Adrenal gland (tissue), 5 donors: ENCODE measurements around the gene UQCC5.

ENCODE experiments used
- POLR2A ChIP-seq, 2 donors: fragments of 450-650 bp; IDR thresholded peaks; one replicate each; pipeline ENCODE4 v1.6.1; 2017; ENCODE audit warnings: antibody characterized with exemption in 2 of 2, mild to moderate bottlenecking in 2 of 2, moderate library complexity in 1 of 2
- TF ChIP-seq, protein P1 (sequence below), 6 experiments: fragments of 450-650 bp in 4 of 6; fragments of 200-600 bp in 2 of 6; sonication (generic) in 1 of 6; IDR thresholded peaks; 1 replicate in 5 of 6; 2 replicates in 1 of 6; pipeline versions ENCODE4 v1.5.1 to v1.8.0; 2016 to 2021; ENCODE audit warnings: antibody characterized with exemption in 6 of 6, mild to moderate bottlenecking in 2 of 6, moderate library complexity in 1 of 6
- donor health status: DM: no; HTN: no; CAD: no.

DNA sequence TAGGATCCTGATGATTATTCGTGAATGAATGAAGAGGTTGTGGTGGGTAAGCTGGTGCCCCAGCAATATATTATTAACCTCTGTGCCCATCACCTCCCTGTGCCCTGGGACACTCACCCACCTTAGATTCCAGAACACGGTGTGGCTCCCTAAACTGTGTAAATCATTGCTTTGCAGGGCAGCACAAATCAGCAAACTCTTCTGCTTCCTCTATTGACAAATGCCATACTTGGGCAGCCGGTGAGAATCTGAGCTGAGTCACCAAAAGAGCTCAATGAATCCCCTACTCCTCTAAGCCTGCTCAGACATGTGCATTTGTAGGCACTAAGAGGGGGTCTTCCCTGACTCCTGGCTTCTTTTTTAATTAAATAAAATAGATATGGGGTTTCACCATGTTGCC lies 15.7 kb downstream of the UQCC5 start:
- TF ChIP-seq, protein P1, sequence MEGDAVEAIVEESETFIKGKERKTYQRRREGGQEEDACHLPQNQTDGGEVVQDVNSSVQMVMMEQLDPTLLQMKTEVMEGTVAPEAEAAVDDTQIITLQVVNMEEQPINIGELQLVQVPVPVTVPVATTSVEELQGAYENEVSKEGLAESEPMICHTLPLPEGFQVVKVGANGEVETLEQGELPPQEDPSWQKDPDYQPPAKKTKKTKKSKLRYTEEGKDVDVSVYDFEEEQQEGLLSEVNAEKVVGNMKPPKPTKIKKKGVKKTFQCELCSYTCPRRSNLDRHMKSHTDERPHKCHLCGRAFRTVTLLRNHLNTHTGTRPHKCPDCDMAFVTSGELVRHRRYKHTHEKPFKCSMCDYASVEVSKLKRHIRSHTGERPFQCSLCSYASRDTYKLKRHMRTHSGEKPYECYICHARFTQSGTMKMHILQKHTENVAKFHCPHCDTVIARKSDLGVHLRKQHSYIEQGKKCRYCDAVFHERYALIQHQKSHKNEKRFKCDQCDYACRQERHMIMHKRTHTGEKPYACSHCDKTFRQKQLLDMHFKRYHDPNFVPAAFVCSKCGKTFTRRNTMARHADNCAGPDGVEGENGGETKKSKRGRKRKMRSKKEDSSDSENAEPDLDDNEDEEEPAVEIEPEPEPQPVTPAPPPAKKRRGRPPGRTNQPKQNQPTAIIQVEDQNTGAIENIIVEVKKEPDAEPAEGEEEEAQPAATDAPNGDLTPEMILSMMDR (IDR thresholded peaks at IDR 0.05) = no peak
- no peak for TF ChIP-seq POLR2A (IDR thresholded peaks at IDR 0.05)
